Right atrium auricular region (tissue), 2 donors: ENCODE measurements around the gene DLEC1. TPM values are rescaled to one million over a fixed set of nuclear protein-coding genes. Genes with fewer than 3 reads are reported as not detected.

ENCODE experiments used
- DNase-seq: peaks from one replicate; pipeline ENCODE4 v3.0.0-alpha.2; 2019; ENCODE audit warnings: low spot score
- H3K27ac ChIP-seq, 2 donors: fragments of 200-600 bp; sonication (generic); 1 replicate in 1 of 2; 2 replicates in 1 of 2; pipeline ENCODE4 v1.5.1; 2016 to 2019
- H3K27me3 ChIP-seq, 2 donors: fragments of 200-600 bp; sonication (generic); one replicate each; pipeline versions ENCODE4 v1.5.1 to v1.6.0; 2017 to 2019
- H3K36me3 ChIP-seq: fragments of 200-600 bp; sonication (generic); one replicate; pipeline ENCODE4 v1.5.1; 2016
- H3K4me1 ChIP-seq, 2 donors: fragments of 200-600 bp; sonication (generic); one replicate each; pipeline versions ENCODE4 v1.5.1 to v1.6.0; 2017 to 2019
- H3K4me3 ChIP-seq, 2 donors: fragments of 200-600 bp; sonication (generic); 1 replicate in 1 of 2; 2 replicates in 1 of 2; pipeline ENCODE4 v1.5.1; 2017 to 2019; ENCODE audit warnings: mild to moderate bottlenecking in 1 of 2, moderate library complexity in 1 of 2
- H3K9me3 ChIP-seq, 2 donors: fragments of 200-600 bp; sonication (generic); one replicate each; pipeline ENCODE4 v1.5.1; 2019
- CTCF ChIP-seq, 2 donors: fragments of 200-600 bp; sonication (generic); IDR thresholded peaks; one replicate each; pipeline ENCODE4 v1.5.1; 2019; ENCODE audit warnings: antibody characterized with exemption in 2 of 2
- total RNA-seq, 2 donors: library from RNA; depleted of rRNA; stranded (reverse); fragments of >200 nt; gene quantifications; one replicate each; pipeline ENCODE4 v1.1.0, GENCODE V29; 2016

DLEC1 gene
- total RNA-seq, 2 donors from 2014 or later: 0.22 to 0.35 TPM

- H3K9me3 ChIP-seq: no peaks in the 10 kb centered on the region
- no peak overlapping the region for H3K4me3 ChIP-seq
- H3K4me1 ChIP-seq: peaks cover 0 to 24% of the 10 kb centered on the region in 2 donors
- no peaks in the 10 kb centered on the region for H3K27me3 ChIP-seq
- no peak for DNase-seq
- no peak overlapping the region for H3K27ac ChIP-seq
- no peaks in the 10 kb centered on the region for H3K36me3 ChIP-seq
- no peak for TF ChIP-seq CTCF (IDR thresholded peaks at IDR 0.05)
Measured at GRCh38 chr3:38171622-38172021, 132.6 kb downstream of the DLEC1 start.

Other genes with a start within 250 kb of the DLEC1 start
- 10 to 100 TPM; 35.1 to 58.4 TPM for gene CTDSPL, start 177.3 kb upstream of the DLEC1 start, total RNA-seq
- 10 to 100 TPM in 1 of 2 donors, 1 to 10 TPM in 1; 4.2 to 12.2 TPM for gene VILL, start 48.4 kb upstream of the DLEC1 start, total RNA-seq
- 10 to 100 TPM in 1 of 2 donors, 1 to 10 TPM in 1; 8.7 to 15.5 TPM for gene PLCD1, start 9.6 kb upstream of the DLEC1 start, total RNA-seq
- 10 to 100 TPM; 50.9 to 74.0 TPM for gene ACAA1, start 97.9 kb downstream of the DLEC1 start, total RNA-seq
- gene MYD88, start 99.5 kb downstream of the DLEC1 start, total RNA-seq: 10 to 100 TPM in 1 of 2 donors, 1 to 10 TPM in 1; 7.1 to 14.3 TPM
- gene OXSR1, start 126.3 kb downstream of the DLEC1 start, total RNA-seq: 10 to 100 TPM; 25.8 to 27.2 TPM
- not detected for gene SLC22A13, start 226.6 kb downstream of the DLEC1 start, total RNA-seq
- gene SLC22A14, start 243.1 kb downstream of the DLEC1 start, total RNA-seq: not detected